ENCODE data around the gene PTPRN2.
A peak's percentile ranks its signal among the peaks of the same experiment; 100 is the strongest.

PTPRN2 gene

GRCh38 chr7:157887400-157887799 lies 700.2 kb downstream of the PTPRN2 start:
- no peak for DNase-seq

GRCh38 chr7:157886711-157887110 lies 700.9 kb downstream of the PTPRN2 start:
- no peak for DNase-seq

GRCh38 chr7:157886266-157886665 lies 701.4 kb downstream of the PTPRN2 start:
- DNase-seq, result no peak

GRCh38 chr7:157885140-157885539 lies 702.5 kb downstream of the PTPRN2 start:
- no peak for DNase-seq

- no peak for DNase-seq
These were observed 703.1 kb downstream of the PTPRN2 start for GRCh38 chr7:157884461-157885062.

GRCh38 chr7:157881048-157881771 lies 706.4 kb downstream of the PTPRN2 start:
- DNase-seq, result peak in 1 of 3 experiments; percentile 15

GRCh38 chr7:157879391-157879790 lies 708.2 kb downstream of the PTPRN2 start:
- no peak for DNase-seq

GRCh38 chr7:157877298-157878090 lies 710.1 kb downstream of the PTPRN2 start:
- no peak for DNase-seq

GRCh38 chr7:157876469-157877285 lies 710.9 kb downstream of the PTPRN2 start:
- no peak for DNase-seq

GRCh38 chr7:157875230-157876179 lies 712.1 kb downstream of the PTPRN2 start:
- DNase-seq, result peak in 2 of 3 experiments; percentile 22 to 63

GRCh38 chr7:157874870-157875229 lies 712.8 kb downstream of the PTPRN2 start:
- DNase-seq, result no peak

- DNase-seq, result no peak
These were observed 713.3 kb downstream of the PTPRN2 start for GRCh38 chr7:157874208-157874816.

GRCh38 chr7:157873664-157874063 lies 714.0 kb downstream of the PTPRN2 start:
- no peak for DNase-seq

- no peak for DNase-seq
These were observed 714.4 kb downstream of the PTPRN2 start for GRCh38 chr7:157873181-157873580.

GRCh38 chr7:157872447-157872846 lies 715.2 kb downstream of the PTPRN2 start:
- no peak for DNase-seq

GRCh38 chr7:157871681-157872080 lies 715.9 kb downstream of the PTPRN2 start:
- DNase-seq, result no peak

GRCh38 chr7:157870644-157871290 lies 716.9 kb downstream of the PTPRN2 start:
- DNase-seq, result no peak

- DNase-seq, result no peak
These were observed 717.8 kb downstream of the PTPRN2 start for GRCh38 chr7:157869793-157870192.

GRCh38 chr7:157867685-157868305 lies 719.8 kb downstream of the PTPRN2 start:
- no peak for DNase-seq

GRCh38 chr7:157866336-157866924 lies 721.2 kb downstream of the PTPRN2 start:
- no peak for DNase-seq
